Measurements from ENCODE around the gene ATPAF2. TPM values are rescaled to one million over a fixed set of nuclear protein-coding genes. Genes with fewer than 3 reads are reported as not detected.

The ATPAF2 gene
- 12.4 and 18.6 TPM in 2 replicates for total RNA-seq (2022)
- Bru-seq, nascent RNA, result percentile 54 among the genes with signal in this experiment
- percentile 59 among the genes with signal in this experiment for BruChase-seq, experiment 1, labeled RNA remaining after a 6-hour chase
- percentile 62 among the genes with signal in this experiment for BruChase-seq, experiment 2, labeled RNA remaining after a 2-hour chase
- long read RNA-seq, transcript ATPAF2-206 (8 exons, 1,564 nt), result major isoform, 24 of 25 reads
- long read RNA-seq, partial matches to known transcripts, result 0 of 25 reads
- long read RNA-seq, other reads (novel, unspliced or antisense), result 1 of 25 reads

DNA sequence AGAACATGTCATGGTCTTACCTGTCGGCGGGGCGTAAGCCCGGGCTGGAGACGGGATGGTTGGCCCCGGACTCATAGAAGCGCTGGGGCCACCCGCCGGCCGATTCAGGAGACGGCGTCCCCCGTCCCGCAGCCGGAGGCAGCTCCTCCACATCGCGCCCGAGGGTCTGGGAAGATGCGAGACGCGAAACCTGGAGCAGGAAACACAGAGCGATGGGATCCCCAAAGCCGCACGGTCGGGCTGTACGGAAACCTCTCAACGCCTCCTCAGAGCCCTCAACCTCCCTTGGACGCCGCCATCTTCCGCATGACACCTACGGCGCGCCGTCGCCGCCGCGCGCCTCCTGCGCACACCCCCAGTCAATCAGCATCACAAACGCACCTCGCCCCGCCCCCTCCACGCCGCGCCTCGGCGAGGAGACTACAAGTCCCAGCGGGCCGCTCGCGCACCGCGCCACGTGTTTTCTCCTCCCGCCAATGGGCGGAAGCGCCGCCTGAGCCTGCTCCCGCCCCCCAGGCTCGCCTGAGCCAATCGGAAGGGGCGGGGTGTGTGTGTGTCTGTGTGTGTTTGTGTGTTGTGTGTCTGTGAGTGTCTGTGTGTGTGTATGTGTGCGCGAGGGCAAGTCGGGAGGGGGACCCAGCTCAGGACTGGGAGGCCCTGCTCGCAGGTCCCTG is at the start of gene ATPAF2, which contains the start of gene GID4:
ATPAF2 (minus strand) TSS at position 308 of the 674 bp plus-strand sequence; CDS start at position 153, 155 bp downstream.
GID4 (plus strand) TSS at position 548 of the 674 bp plus-strand sequence; CDS start at position 605, 57 bp downstream.
- peaks cover 13% of the 10 kb centered on the region for H3K36me3 Mint-ChIP-seq (ENCODE audit: insufficient read depth, unreplicated experiment)
- H3K27me3 Mint-ChIP-seq (ENCODE audit: insufficient read depth, unreplicated experiment), result no peaks in the 10 kb centered on the region
- no peaks in the 10 kb centered on the region for H3K9me3 Mint-ChIP-seq (ENCODE audit: unreplicated experiment)
- TF ChIP-seq, protein P1, sequence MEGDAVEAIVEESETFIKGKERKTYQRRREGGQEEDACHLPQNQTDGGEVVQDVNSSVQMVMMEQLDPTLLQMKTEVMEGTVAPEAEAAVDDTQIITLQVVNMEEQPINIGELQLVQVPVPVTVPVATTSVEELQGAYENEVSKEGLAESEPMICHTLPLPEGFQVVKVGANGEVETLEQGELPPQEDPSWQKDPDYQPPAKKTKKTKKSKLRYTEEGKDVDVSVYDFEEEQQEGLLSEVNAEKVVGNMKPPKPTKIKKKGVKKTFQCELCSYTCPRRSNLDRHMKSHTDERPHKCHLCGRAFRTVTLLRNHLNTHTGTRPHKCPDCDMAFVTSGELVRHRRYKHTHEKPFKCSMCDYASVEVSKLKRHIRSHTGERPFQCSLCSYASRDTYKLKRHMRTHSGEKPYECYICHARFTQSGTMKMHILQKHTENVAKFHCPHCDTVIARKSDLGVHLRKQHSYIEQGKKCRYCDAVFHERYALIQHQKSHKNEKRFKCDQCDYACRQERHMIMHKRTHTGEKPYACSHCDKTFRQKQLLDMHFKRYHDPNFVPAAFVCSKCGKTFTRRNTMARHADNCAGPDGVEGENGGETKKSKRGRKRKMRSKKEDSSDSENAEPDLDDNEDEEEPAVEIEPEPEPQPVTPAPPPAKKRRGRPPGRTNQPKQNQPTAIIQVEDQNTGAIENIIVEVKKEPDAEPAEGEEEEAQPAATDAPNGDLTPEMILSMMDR (IDR thresholded peaks at IDR 0.05; ENCODE audit: unreplicated experiment), result no peak
- DNase-seq (ENCODE audit: unreplicated experiment), result peak; percentile 99
- ChIA-PET POLR2A (interaction anchor here (0.8 to 2.3 kb wide), 8 partner anchors 13 to 220 kb away, joined by 3 to 11 read pairs (median 4); partner anchors contain the start of genes DRC3, FLII and TOM1L2), CTCF (interaction anchor here (0.9 to 2.0 kb wide), 2 partner anchors 118 to 120 kb away, joined by 3 to 5 read pairs; no protein-coding TSS in a partner anchor)
- no TSS peak for BruUV-seq (replicated peaks)
- H3K4me1 Mint-ChIP-seq (ENCODE audit: insufficient read depth, unreplicated experiment), result peaks cover 40% of the 10 kb centered on the region
- intact Hi-C loops (cut with micrococcal nuclease), result loop anchor here (1.0 to 10.0 kb wide), 2 partner anchors 67 to 354 kb away; partner anchors contain the start of genes DRC3, RAI1 and TOM1L2
- H3K27ac Mint-ChIP-seq (ENCODE audit: low read depth, unreplicated experiment), result peak within 1 kb of the TSS; percentile 72
- H3K4me3 Mint-ChIP-seq (ENCODE audit: unreplicated experiment), result peak within 1 kb of the TSS; percentile 75

DNA sequence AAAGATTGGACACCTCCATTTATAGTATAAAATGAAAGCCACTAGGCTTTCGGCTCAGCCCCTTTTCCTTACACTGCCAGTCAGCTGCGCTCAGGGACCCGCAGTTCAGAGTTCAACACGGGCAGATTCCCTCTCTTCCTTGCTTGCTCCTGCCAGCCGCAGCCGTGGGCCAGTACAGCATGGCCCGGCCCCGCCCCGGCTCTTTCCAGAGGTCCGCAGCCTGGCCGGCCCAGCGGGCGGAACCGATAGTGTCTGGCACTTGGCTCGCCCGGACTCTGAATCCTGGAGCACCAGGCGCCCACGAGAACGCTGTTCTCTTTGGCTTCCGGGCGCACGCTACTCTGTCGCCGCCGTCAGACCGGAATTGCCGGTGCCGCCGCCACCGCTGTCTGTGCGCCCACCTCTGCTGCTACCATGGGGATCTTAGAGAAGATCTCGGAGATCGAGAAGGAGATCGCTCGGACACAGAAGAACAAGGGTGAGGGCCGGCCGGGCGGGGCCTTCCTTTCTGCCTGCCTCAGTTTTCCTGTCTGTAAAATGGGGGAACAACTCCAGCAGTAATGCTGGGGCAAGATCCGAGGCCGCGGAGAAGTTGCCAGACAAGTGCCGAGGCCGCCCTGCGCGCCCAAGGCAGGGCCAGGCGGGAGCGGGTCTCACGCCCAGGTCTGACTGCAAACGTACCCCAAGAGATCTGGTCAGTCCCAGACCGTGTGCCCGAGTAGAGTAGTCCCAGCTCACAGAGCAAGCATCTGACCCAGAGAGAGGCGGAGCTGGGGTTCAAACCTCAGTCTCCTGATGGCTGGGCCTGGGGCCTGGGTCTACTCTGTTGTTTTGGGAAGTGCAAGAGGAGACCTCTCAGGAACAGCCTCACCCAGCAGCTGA is 48.9 kb upstream of the ATPAF2 start, which contains the start of gene DRG2:
DRG2 (plus strand) TSS at position 339 of the 882 bp plus-strand sequence; CDS start at position 415, 76 bp downstream.
- intact Hi-C loops (cut with micrococcal nuclease), result no loop called here
- POLR2A ChIA-PET, result interaction anchor here (0.7 to 1.3 kb wide), 8 partner anchors 12 to 496 kb away, joined by 3 to 5 read pairs (median 3); partner anchors contain the start of genes ALKBH5 and PEMT

DNA sequence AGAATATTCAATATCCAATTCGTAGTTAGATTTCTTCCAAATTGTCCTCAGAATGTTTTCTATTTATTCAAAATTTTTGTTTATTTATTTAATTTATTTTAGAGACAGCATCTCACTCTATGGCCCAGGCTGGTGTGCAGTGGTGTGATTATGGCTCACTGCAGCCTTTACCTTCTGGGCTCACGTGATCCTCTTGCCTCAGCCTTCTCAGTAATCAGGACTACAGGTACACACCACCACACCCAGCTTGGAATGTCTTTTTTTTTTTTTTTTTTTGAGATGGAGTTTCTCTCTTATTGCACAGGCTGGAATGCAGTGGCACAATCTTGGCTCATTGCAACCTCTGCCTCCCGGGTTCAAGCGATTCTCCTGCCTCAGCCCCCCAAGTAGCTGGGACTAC is 45.3 kb upstream of the ATPAF2 start:
- intact Hi-C loops (cut with micrococcal nuclease), result no loop called here
- BruUV-seq (replicated peaks), result no TSS peak
- H3K4me1 Mint-ChIP-seq (ENCODE audit: insufficient read depth, unreplicated experiment), result peaks cover 15% of the 10 kb centered on the region
- H3K27ac Mint-ChIP-seq (ENCODE audit: low read depth, unreplicated experiment), result no peak overlapping the region
- H3K9me3 Mint-ChIP-seq (ENCODE audit: unreplicated experiment), result no peaks in the 10 kb centered on the region
- ChIA-PET POLR2A (no interaction called here), CTCF (no interaction called here)
- no peaks in the 10 kb centered on the region for H3K27me3 Mint-ChIP-seq (ENCODE audit: insufficient read depth, unreplicated experiment)
- no peak for DNase-seq (ENCODE audit: unreplicated experiment)
- H3K4me3 Mint-ChIP-seq (ENCODE audit: unreplicated experiment), result no peak overlapping the region
- H3K36me3 Mint-ChIP-seq (ENCODE audit: insufficient read depth, unreplicated experiment), result no peaks in the 10 kb centered on the region
- TF ChIP-seq, protein P1 (IDR thresholded peaks at IDR 0.05; ENCODE audit: unreplicated experiment), result no peak

More for the DNA sequence above, 48.9 kb upstream of the ATPAF2 start, which contains the start of gene DRG2:
- no peaks in the 10 kb centered on the region for H3K9me3 Mint-ChIP-seq (ENCODE audit: unreplicated experiment)
- H3K27ac Mint-ChIP-seq (ENCODE audit: low read depth, unreplicated experiment), result peak within 1 kb of the TSS; percentile 98
- H3K4me3 Mint-ChIP-seq (ENCODE audit: unreplicated experiment), result peak within 1 kb of the TSS; percentile 99
- peaks cover 15% of the 10 kb centered on the region for H3K4me1 Mint-ChIP-seq (ENCODE audit: insufficient read depth, unreplicated experiment)
- BruUV-seq (replicated peaks), result TSS peak; percentile 86
- DNase-seq (ENCODE audit: unreplicated experiment), result peak; percentile 89
- H3K27me3 Mint-ChIP-seq (ENCODE audit: insufficient read depth, unreplicated experiment), result no peaks in the 10 kb centered on the region
- TF ChIP-seq, protein P1 (IDR thresholded peaks at IDR 0.05; ENCODE audit: unreplicated experiment), result no peak
- H3K36me3 Mint-ChIP-seq (ENCODE audit: insufficient read depth, unreplicated experiment), result peaks cover 14% of the 10 kb centered on the region
- CTCF ChIA-PET, result no interaction called here
